Calu3 (cell line): ENCODE data around the gene ZBTB8A. TPM values are rescaled to one million over a fixed set of nuclear protein-coding genes. Genes with fewer than 3 reads are reported as not detected.

Experiments
- BruUV-seq: library from RNA; stranded (reverse); fragments of 400-500 nt; replicated peaks from 2 replicates; lab custom pipeline; 2021; lab: Mats Ljungman, UMichigan
- CTCF ChIA-PET: fragments of 300-600 bp; sonication (Branson Sonifier 250); formaldehyde crosslinking; loops from one replicate; lab custom pipeline; 2022; ENCODE audit warnings: antibody characterized with exemption; lab: Charles Lee
- DNase-seq: peaks from one replicate; pipeline ENCODE4 v3.0.0; 2022
- H3K27ac Mint-ChIP-seq: one replicate; pipeline ENCODE4 v1.8.0; 2022; ENCODE audit warnings: mixed read lengths; ENCODE audit not compliant: unreplicated experiment
- H3K27me3 Mint-ChIP-seq: one replicate; pipeline ENCODE4 v1.8.0; 2022; ENCODE audit warnings: mixed read lengths; ENCODE audit not compliant: unreplicated experiment
- H3K36me3 Mint-ChIP-seq: one replicate; pipeline ENCODE4 v1.8.0; 2022; ENCODE audit warnings: mild to moderate bottlenecking, moderate library complexity, mixed read lengths; ENCODE audit not compliant: insufficient read depth, unreplicated experiment
- H3K4me1 Mint-ChIP-seq: one replicate; pipeline ENCODE4 v1.8.0; 2022; ENCODE audit warnings: mild to moderate bottlenecking, low read depth, mixed read lengths; ENCODE audit not compliant: unreplicated experiment
- H3K4me3 Mint-ChIP-seq: one replicate; pipeline ENCODE4 v1.8.0; 2022; ENCODE audit warnings: mild to moderate bottlenecking, low read depth, moderate library complexity, mixed read lengths; ENCODE audit not compliant: unreplicated experiment
- H3K9me3 Mint-ChIP-seq: one replicate; pipeline ENCODE4 v1.8.0; 2022; ENCODE audit warnings: low read depth, mixed read lengths; ENCODE audit not compliant: unreplicated experiment
- CTCF ChIP-seq: fragments of 200-600 bp; IDR thresholded peaks from one replicate; pipeline ENCODE4 v1.8.0; 2022; ENCODE audit warnings: antibody characterized with exemption; ENCODE audit not compliant: unreplicated experiment
- intact Hi-C: fragments of 100-400 bp; cut with micrococcal nuclease; formaldehyde crosslinking; loops from one replicate; pipeline ENCODE4 v1.10.0; 2022; ENCODE audit not compliant: unreplicated experiment
- total RNA-seq: library from RNA; stranded (reverse); gene quantifications from 2 replicates; pipeline ENCODE4 v1.2.3, GENCODE V29; 2022

ZBTB8A gene
- total RNA-seq, 1 experiment from 2014 or later: 4.7 TPM

DNA sequence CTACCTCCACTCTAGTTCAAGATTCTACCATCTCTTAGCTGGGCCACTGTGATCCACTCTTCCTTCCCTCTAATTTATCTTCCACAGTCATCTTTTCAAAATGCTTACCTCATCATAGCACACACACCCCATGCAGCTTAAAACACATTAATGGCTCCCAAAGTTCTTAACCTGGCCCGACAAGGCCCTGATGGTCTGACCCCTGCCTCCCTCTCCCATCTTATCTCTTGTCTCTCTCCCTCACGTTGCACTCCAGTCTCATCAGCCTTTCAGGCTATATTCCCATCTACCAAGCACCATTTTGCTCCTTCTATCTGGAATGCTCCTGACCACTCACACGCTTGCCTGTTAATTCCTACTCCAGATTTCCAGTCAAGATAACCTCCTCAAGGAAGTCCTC is 2.5 kb upstream of the ZBTB8A start:
- H3K9me3 Mint-ChIP-seq: no peaks in the 10 kb centered on the region
- H3K27me3 Mint-ChIP-seq: peaks cover 34% of the 10 kb centered on the region
- DNase-seq: no peak
- CTCF ChIA-PET: no interaction called here
- intact Hi-C loops: no loop called here
- no peak for TF ChIP-seq CTCF
- no peak overlapping the region for H3K4me3 Mint-ChIP-seq
- no peak overlapping the region for H3K27ac Mint-ChIP-seq
- H3K36me3 Mint-ChIP-seq: peaks cover 12% of the 10 kb centered on the region
- H3K4me1 Mint-ChIP-seq: peaks cover 16% of the 10 kb centered on the region
- no TSS peak for BruUV-seq

DNA sequence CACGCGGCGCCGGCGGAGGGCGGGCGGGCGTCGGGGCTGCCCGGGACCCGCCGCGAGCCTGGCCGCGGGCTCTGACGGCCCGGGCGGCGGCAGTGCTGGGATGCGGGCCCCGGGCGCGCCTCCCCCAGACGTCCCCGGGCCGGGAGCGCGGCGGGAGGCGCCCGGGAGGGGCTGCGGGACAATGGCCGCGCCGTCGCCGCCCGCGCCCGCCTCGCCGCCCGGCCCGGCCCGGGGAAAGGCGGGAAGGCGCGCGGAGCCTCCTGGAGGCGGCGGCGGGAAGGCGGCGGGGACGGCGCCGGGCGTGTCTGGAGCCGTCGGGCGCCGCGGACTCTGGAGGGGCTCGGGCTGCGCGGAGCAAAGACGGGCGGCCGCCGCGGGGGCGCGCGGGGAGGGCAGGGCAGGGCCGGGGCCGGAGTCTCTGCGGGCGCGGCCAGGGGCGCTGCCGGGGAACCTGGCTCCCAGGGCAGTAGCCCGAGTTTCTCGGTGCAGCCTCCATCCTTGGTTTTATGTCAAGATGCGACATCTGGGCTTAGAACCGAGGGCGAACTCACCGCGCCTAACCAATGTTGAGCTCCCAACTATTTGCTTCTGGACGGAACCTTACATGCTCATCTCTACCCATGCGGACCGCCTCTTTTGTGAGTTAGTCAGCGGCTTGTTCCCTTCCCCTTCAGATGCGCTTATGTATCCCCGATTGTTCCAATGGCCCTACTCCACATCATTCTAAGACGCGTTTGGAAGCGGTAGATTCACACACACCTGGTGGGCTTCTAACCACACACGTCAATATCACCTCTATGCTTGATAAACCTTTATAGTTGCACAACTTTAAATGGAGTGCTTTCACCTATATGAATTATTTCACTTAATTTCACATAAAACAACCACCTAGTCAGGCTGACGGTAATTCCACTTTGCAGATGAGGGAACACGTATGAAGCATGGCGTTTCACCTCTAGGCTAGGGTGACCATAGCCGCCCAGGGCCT is 651 bp downstream of the ZBTB8A start:
- Mint-ChIP-seq H3K36me3 (peaks cover 12% of the 10 kb centered on the region), H3K9me3 (no peaks in the 10 kb centered on the region), H3K4me3 (peak overlapping the region; percentile 88), H3K27me3 (peaks cover 19% of the 10 kb centered on the region), H3K4me1 (peaks cover 16% of the 10 kb centered on the region), H3K27ac (peak overlapping the region; percentile 89)
- CTCF ChIA-PET: interaction anchor here (0.6 kb wide), 1 partner anchor 30 kb away, joined by 5 read pairs; no protein-coding TSS in a partner anchor
- intact Hi-C loops: no loop called here
- BruUV-seq: no TSS peak
- peak; percentile 58 for DNase-seq
- no peak for TF ChIP-seq CTCF

DNA sequence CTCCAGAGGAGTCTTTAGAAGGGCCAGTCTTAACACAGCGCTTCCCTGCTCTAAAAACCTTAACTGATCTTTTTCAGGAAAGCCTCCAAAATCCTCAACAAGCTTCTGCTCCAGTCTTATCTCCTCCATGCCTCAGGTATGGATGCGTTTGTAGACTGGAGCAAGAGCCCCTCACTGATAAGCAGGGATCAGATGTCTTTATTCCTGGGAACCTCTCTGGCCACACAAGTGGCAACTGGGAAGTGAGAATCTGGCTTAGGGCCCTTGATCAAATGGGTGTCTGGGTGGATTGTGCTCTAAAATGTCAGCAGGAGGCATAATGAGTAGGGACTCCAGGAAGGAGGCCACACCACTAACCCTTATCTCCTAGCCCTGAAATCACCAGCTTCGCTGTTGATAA is 1.4 kb downstream of the ZBTB8A start:
- no peak for TF ChIP-seq CTCF
- Mint-ChIP-seq H3K36me3 (peaks cover 12% of the 10 kb centered on the region), H3K27me3 (peaks cover 12% of the 10 kb centered on the region), H3K4me1 (peaks cover 16% of the 10 kb centered on the region), H3K9me3 (no peaks in the 10 kb centered on the region), H3K4me3 (peak overlapping the region; percentile 88), H3K27ac (peak overlapping the region; percentile 89)
- BruUV-seq: TSS peak; percentile 46
- intact Hi-C loops: no loop called here
- CTCF ChIA-PET: no interaction called here
- no peak for DNase-seq

- CTCF ChIA-PET: no interaction called here
- H3K27ac Mint-ChIP-seq: no peak overlapping the region
- no peak overlapping the region for H3K4me3 Mint-ChIP-seq
- intact Hi-C loops: no loop called here
- no peaks in the 10 kb centered on the region for H3K9me3 Mint-ChIP-seq
- no peak for DNase-seq
- no TSS peak for BruUV-seq
- H3K4me1 Mint-ChIP-seq: peaks cover 16% of the 10 kb centered on the region
- H3K36me3 Mint-ChIP-seq: peaks cover 12% of the 10 kb centered on the region
- H3K27me3 Mint-ChIP-seq: peaks cover 7% of the 10 kb centered on the region
- no peak for TF ChIP-seq CTCF
Measured at GRCh38 chr1:32541064-32541566, 1.9 kb downstream of the ZBTB8A start.
